NCI-H128 (cell line): ENCODE results near the gene IFI44.

ENCODE experiments used
- DNase-seq: peaks from one replicate; lab custom pipeline; 2025; ENCODE audit not compliant: unreplicated experiment; lab: John Stamatoyannopoulos, UW

IFI44 gene

DNA sequence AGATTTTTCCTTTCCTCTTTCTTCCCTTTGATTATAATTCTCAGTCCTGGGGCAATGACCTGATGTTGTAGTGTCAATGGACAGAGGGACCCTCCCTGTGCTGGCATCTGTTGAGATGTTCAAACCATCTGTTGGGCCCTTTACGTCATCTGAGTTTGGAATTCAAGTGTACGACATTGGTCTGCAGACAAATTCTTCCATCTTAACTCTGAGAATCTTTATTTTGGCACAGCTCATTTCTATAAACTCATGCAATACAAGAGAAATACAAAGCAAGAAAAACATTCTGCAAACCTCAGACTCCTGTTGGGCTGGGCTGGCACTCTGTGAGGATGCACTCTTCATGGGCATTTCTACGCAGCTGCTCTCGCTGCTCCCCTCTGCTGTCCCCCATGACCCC lies 54.2 kb downstream of the IFI44 start:
- no peak for DNase-seq

DNA sequence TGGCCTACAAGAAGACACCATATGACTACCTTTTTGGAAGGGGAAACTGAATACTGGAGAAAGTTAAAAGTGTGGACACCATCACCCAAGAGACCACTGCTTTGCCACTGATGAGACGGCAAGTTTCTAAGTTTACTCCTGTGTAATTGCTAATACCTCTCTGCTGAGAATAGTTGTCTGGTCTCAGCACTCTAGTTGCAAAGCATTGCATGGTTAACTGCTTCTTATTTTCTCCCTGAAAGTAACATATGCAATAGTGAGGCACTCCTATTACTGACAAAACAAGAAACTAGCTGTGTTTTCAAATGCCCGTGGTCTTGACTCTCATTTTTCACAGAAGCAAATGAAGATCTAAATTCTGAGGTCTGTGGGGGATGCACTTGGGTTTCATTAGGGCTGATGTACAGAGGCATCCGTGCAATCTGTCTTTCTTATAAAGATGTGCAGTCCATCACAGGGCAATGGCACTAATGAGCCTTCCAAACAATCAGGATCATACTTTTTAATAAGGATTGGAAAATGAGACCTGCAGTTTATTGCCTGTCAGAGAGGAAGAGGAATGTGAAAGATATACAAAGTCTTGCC lies 62.9 kb downstream of the IFI44 start:
- DNase-seq = no peak

DNA sequence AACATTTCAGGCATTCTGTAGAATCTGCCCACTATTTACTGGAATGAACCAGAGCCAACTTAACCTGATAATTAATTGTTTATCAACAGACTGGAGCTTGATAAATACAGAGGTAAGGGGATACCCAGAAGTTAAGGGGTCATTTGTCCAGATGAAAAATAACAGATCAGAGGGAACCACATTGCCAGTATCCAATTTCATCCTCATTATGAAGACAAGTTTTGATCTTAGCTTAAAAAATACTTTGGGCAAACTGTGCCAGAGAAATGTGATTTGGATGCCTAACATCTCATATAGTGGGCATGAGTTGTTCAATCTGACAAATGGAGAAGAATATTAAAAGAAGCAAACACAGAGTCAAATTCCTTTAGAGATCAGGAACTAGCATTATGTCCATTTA lies 63.7 kb downstream of the IFI44 start:
- no peak for DNase-seq
